GM18526 (cell line): ENCODE results near the gene PREB.

Experiments used
- POLR2A ChIP-seq: IDR thresholded peaks from 3 replicates; pipeline ENCODE4 v1.6.1; 2011; ENCODE audit not compliant: insufficient read length; ENCODE audit errors: extremely low read depth

Gene PREB

GRCh38 chr2:27121906-27122305 is 12.5 kb downstream of the PREB start:
- TF ChIP-seq POLR2A = no peak

- no peak for TF ChIP-seq POLR2A
These were observed 15.7 kb downstream of the PREB start, which contains the start of gene CGREF1 for GRCh38 chr2:27118525-27119329. Gene CGREF1 (minus strand): TSS chr2:27119128. CDS start chr2:27104366, 14,762 bp downstream.

DNA sequence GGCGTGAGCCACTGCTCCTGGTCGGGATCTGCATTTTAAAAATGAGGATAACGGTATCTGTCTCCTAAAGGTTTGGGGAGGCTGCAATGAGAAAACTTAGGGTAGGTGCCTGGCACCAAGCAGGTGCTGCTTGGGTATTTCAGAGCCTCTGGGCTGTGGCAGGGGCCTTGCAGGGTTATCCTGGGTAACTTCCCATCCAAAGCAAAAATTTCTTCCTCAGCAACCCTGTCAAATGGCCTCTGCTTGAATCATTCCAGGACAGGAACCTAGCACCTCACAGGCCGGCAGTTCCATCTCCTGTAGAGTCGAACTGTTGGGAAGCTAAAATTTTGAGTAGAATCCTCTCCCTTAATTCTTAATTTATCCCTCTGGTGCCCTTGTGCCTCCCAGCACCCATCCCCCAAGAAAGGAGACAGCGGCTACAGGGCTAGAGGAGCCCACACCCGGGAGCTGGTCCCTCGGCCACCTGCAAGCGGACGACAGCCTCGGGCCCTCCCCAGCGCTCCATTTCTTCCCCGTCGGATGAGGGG is 16.4 kb downstream of the PREB start:
- no peak for TF ChIP-seq POLR2A

DNA sequence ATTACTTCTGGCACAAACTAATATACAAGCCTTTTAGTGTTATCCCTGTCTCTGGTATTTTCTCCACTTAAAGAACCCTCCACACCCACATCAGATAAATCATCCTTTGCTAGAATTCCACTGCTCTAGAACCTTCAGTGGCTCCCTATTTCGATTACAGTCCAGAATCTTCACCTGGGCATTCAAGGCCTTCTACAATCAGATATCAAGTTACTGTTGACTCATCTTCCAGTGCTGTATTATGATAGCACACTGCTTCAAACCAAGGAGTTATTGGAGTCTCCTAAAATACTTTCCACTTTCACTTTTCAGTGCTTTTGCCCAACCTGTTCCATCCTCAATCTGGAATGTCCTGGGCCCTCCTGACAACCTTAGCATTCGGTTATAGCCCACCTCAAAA is 18.9 kb downstream of the PREB start:
- TF ChIP-seq POLR2A = no peak

DNA sequence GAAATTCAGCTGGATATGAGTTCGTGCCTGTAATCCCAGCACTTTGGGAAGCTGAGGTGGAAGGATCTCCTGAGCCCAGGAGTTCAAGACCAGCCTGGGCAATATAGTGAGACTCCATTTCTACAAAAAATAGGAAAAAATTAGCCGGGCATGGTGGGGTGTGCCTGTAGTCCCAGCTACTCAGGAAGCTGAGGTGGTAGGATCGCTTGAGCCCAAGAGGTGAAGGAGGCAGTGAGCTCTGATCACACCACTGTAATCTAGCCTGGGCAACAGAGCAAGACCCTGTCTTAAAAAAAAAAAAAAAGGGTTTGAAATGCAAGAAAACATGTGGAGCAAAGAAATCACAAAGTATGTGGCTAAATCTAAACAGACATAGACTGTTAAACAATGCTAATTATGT is 25.4 kb downstream of the PREB start:
- no peak for TF ChIP-seq POLR2A

DNA sequence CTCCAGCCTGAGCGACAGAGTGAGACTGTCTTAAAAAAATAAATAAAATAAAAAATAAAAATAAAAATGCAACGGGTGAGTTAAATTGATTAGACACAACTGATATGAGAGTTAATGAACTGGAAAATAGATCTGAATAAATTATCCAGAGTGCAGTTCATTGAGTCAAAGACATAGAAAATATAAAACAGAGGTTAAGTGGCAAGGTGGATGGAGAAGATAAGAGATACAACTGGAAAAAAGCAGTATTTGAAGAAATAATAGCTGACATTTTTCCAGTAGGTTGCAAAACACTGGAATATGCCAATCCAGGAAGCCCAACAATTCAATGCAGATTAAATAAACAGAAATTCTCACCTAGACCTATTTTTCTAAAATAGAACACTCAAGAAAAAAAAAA is 26.2 kb downstream of the PREB start:
- TF ChIP-seq POLR2A = no peak

DNA sequence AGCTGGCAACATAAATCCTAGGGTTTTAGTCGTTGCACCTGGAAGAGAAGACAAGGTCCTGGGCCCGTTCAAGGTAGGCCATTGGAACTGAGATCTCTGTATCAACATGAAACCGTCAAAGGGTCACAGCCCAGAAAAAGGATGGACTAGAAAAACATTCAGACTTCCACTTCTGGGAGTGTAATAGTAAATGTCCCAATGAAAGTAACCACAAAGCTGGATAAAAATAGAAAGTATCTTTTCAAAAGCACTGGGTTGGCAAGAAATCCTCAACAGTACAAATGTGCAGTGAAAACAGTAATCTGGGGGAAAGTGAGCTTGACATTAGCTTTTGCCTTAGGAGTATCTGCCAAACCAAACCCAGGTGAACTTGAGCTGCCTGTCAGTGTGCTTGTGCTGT is 28.5 kb downstream of the PREB start:
- TF ChIP-seq POLR2A = no peak

GRCh38 chr2:27102329-27102728 is 32.1 kb downstream of the PREB start:
- no peak for TF ChIP-seq POLR2A

- no peak for TF ChIP-seq POLR2A
These were observed 34.4 kb downstream of the PREB start for GRCh38 chr2:27100036-27100435.

DNA sequence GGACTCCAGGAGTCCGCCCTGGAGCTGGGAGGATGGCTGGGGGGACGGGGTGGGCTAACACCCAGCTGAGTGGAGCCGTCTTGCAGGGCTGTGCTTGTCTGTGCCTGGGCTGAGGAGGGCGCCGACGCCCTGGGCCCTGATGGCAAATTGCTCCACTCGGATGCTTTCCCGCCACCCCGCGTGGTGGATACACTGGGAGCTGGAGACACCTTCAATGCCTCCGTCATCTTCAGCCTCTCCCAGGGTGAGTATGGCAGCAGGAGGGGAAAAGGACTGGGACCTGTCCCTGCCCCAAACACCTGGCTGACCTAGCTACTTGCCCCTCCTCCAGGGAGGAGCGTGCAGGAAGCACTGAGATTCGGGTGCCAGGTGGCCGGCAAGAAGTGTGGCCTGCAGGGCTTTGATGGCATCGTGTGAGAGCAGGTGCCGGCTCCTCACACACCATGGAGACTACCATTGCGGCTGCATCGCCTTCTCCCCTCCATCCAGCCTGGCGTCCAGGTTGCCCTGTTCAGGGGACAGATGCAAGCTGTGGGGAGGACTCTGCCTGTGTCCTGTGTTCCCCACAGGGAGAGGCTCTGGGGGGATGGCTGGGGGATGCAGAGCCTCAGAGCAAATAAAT is 35.0 kb downstream of the PREB start:
- no peak for TF ChIP-seq POLR2A

DNA sequence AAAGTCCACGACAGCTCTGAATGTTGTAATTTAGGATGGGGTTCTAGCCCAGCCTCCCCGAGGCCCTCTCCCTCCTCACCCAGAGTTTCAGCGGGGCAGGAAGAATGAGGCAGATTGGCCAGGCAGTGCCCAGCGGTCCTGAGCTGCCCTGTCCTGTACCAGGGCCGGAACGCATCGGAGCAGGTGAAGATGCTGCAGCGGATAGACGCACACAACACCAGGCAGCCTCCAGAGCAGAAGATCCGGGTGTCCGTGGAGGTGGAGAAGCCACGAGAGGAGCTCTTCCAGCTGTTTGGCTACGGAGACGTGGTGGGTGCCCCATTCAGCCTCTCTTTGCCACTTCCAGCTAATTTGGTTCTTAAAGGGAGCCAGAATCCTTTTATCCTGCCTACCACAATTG is 37.1 kb downstream of the PREB start:
- no peak for TF ChIP-seq POLR2A

- no peak for TF ChIP-seq POLR2A
These were observed 37.6 kb downstream of the PREB start for GRCh38 chr2:27096748-27097297.

- no peak for TF ChIP-seq POLR2A
These were observed 38.4 kb downstream of the PREB start for GRCh38 chr2:27095745-27096651.

DNA sequence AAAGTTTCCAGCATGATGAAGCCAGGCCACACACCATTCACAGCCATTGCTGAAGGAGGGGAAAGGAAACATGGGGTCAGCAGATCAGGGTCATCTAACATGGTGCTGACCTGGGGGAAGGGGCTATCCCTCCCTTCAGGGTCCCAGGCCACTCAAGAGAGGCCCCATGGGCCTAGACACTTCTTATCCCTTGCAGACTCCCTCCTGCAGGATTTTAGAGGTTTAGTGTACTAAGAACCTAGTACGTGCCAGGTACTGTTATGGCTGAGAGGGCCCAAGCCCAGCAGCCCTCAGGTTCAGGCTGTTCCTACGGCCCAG is 39.0 kb downstream of the PREB start:
- no peak for TF ChIP-seq POLR2A

DNA sequence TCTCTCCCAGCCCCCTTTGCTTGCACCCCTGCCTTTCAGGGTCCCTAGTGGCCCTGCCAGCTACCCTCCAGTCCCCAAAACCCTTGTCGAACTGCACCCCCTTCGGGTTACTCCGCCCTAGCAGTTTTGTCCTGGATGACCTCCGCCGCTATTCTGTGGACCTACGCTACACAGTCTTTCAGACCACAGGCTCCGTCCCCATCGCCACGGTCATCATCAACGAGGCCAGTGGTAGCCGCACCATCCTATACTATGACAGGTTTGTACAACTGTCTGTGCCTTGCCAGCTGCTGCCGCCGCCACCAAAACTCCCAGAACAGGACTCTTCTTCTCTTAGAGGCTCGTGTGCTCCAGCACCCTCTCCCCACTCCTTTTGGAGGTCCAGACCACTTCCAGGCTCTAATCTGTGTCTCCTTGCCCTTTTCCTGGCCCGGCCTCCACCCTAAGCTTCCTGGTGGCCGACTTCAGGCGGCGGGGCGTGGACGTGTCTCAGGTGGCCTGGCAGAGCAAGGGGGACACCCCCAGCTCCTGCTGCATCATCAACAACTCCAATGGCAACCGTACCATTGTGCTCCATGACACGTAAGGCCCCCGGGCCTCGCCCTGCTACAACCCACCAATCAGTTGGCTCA is 40.0 kb downstream of the PREB start:
- no peak for TF ChIP-seq POLR2A
